ENCODE results near the gene ARHGEF4.

ARHGEF4 gene

GRCh38 chr2:130930740-130931659 is 94.3 kb downstream of the ARHGEF4 start:
- DNase-seq, result no peak

GRCh38 chr2:130933501-130933900 is 96.8 kb downstream of the ARHGEF4 start:
- DNase-seq, result no peak

GRCh38 chr2:130936451-130936850 is 99.7 kb downstream of the ARHGEF4 start:
- no peak for DNase-seq

- no peak for DNase-seq
Measured at GRCh38 chr2:130947967-130948366, 111.3 kb downstream of the ARHGEF4 start.

GRCh38 chr2:130949954-130950353 is 113.2 kb downstream of the ARHGEF4 start:
- DNase-seq, result no peak

GRCh38 chr2:130951018-130951417 is 114.3 kb downstream of the ARHGEF4 start:
- DNase-seq, result no peak

GRCh38 chr2:130954873-130955272 is 118.2 kb downstream of the ARHGEF4 start:
- DNase-seq, result no peak

- no peak for DNase-seq
Measured at GRCh38 chr2:130957915-130958314, 121.2 kb downstream of the ARHGEF4 start.

GRCh38 chr2:130963196-130963848 is 126.6 kb downstream of the ARHGEF4 start:
- no peak for DNase-seq

- DNase-seq, result no peak
Measured at GRCh38 chr2:130963849-130964793, 127.4 kb downstream of the ARHGEF4 start.

- no peak for DNase-seq
Measured at GRCh38 chr2:130964931-130965330, 128.2 kb downstream of the ARHGEF4 start.

GRCh38 chr2:130966149-130966774 is 129.5 kb downstream of the ARHGEF4 start:
- DNase-seq, result no peak

GRCh38 chr2:130966775-130967490 is 130.2 kb downstream of the ARHGEF4 start:
- no peak for DNase-seq

GRCh38 chr2:130972410-130972809 is 135.7 kb downstream of the ARHGEF4 start:
- peak; percentile 6 for DNase-seq

GRCh38 chr2:130975729-130976128 is 139.0 kb downstream of the ARHGEF4 start:
- no peak for DNase-seq

GRCh38 chr2:130976591-130977237 is 140.0 kb downstream of the ARHGEF4 start:
- no peak for DNase-seq

- DNase-seq, result no peak
Measured at GRCh38 chr2:130977461-130978050, 140.8 kb downstream of the ARHGEF4 start.

- no peak for DNase-seq
Measured at GRCh38 chr2:130981667-130982066, 145.0 kb downstream of the ARHGEF4 start.

- no peak for DNase-seq
Measured at GRCh38 chr2:130985206-130985780, 148.6 kb downstream of the ARHGEF4 start.

- no peak for DNase-seq
Measured at GRCh38 chr2:130985831-130986649, 149.3 kb downstream of the ARHGEF4 start.

All from CD4-positive, alpha-beta T cell treated with Interleukin-17A for 1 hour (primary cell).